ENCODE data around the gene LUC7L3. TPM values are rescaled to one million over a fixed set of nuclear protein-coding genes. Genes with fewer than 3 reads are reported as not detected.

LUC7L3 gene
- total and polyA plus RNA-seq, 2 of the 13 experiments (the other 11 are each of a cell fraction or from before 2014, with no cell fraction given) = 108 to 120 TPM

DNA sequence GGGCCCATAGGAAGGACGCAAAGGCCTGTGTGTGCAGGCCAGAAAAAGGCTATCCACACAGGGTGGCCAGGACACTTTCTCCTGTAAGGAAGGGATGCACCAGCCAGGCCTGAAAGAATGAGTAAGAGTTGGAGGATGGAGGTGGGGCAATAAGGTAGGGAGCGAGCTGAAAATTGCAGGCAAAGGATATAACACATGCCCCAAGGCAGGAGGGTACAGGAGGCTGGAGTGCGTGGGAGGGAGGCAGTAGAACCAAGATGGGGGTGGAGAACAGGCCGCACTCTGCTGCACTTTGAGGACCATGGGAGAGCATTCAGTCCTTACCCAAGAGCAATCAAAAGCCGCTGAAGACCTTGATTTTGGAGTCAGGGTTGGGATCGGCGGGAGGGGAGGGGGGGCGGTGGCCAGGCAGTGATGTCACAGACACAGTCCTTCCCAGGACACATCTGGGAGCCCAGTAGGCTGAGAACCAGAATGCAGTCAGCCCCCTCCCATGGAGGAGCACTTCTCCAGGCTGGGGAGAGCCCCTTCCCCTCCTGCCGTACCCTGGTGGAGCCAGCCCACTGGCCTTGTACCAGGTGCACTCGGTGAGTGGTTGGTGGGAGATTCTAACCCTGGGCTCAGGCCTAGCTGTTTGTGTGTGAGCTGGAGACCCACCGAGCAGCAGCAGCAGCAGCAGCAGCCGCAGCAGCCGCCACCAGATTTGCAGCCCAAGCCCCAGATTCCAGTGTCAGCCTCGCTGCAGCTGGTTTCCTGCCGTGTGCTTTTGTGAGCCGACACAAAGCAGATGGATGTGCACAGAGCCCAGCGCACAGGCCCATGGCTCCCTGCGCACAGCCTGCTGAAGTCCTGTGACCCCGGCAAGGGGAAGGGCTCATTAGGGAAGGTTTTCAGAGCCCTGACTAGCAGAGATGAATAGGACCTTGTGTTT lies 29.2 kb upstream of the LUC7L3 start (continued):
- TF ChIP-seq, protein P1, sequence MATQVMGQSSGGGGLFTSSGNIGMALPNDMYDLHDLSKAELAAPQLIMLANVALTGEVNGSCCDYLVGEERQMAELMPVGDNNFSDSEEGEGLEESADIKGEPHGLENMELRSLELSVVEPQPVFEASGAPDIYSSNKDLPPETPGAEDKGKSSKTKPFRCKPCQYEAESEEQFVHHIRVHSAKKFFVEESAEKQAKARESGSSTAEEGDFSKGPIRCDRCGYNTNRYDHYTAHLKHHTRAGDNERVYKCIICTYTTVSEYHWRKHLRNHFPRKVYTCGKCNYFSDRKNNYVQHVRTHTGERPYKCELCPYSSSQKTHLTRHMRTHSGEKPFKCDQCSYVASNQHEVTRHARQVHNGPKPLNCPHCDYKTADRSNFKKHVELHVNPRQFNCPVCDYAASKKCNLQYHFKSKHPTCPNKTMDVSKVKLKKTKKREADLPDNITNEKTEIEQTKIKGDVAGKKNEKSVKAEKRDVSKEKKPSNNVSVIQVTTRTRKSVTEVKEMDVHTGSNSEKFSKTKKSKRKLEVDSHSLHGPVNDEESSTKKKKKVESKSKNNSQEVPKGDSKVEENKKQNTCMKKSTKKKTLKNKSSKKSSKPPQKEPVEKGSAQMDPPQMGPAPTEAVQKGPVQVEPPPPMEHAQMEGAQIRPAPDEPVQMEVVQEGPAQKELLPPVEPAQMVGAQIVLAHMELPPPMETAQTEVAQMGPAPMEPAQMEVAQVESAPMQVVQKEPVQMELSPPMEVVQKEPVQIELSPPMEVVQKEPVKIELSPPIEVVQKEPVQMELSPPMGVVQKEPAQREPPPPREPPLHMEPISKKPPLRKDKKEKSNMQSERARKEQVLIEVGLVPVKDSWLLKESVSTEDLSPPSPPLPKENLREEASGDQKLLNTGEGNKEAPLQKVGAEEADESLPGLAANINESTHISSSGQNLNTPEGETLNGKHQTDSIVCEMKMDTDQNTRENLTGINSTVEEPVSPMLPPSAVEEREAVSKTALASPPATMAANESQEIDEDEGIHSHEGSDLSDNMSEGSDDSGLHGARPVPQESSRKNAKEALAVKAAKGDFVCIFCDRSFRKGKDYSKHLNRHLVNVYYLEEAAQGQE (IDR thresholded peaks at IDR 0.05; ENCODE audit: borderline replicate concordance in 1 of 2, low read depth in 1 of 2, low read length in 2 of 2) = no peak
- TF ChIP-seq NFKB2 (CRISPR knock-in tag; IDR thresholded peaks at IDR 0.05; ENCODE audit: borderline replicate concordance) = peak; percentile 29; the same call in 1 of the 2 replicates
- TF ChIP-seq ZNF225 (CRISPR knock-in tag; IDR thresholded peaks at IDR 0.05) = peak; percentile 57; the same call in 1 of the 2 replicates
- TF ChIP-seq ZNF10 (CRISPR knock-in tag; IDR thresholded peaks at IDR 0.05; ENCODE audit: borderline replicate concordance, low read depth) = no peak
- no peak for TF ChIP-seq FOXM1 (CRISPR knock-in tag; IDR thresholded peaks at IDR 0.05)
- TF ChIP-seq SALL1 (CRISPR knock-in tag; IDR thresholded peaks at IDR 0.05) = peak; percentile 3; the same call in 1 of the 2 replicates
- TF ChIP-seq ZBTB38 (CRISPR knock-in tag; IDR thresholded peaks at IDR 0.05) = peak; percentile 99
- TF ChIP-seq ZNF253 (CRISPR knock-in tag; IDR thresholded peaks at IDR 0.05; ENCODE audit: borderline replicate concordance) = 0 out of 2 replicates have a peak, but pooled peaks have one; percentile 53
- no peak for TF ChIP-seq KLF11 (CRISPR knock-in tag; IDR thresholded peaks at IDR 0.05)
- TF ChIP-seq SMYD3 (CRISPR knock-in tag; IDR thresholded peaks at IDR 0.05) = no peak
- peak; percentile 41 for TF ChIP-seq ZNF407 (CRISPR knock-in tag; IDR thresholded peaks at IDR 0.05; ENCODE audit: not compliant biosample characterization)
